SKM-1 (cell line): ENCODE results near the gene CAMKK2.
"Not testable (repeated sequence)": the region's sequence is repeated elsewhere in the genome, so short reads cannot be mapped to it uniquely, and the experiment has no call there.

Experiments used
- DNase-seq: peaks from one replicate; lab custom pipeline; 2025; ENCODE audit not compliant: unreplicated experiment; lab: John Stamatoyannopoulos, UW

Gene CAMKK2

DNA sequence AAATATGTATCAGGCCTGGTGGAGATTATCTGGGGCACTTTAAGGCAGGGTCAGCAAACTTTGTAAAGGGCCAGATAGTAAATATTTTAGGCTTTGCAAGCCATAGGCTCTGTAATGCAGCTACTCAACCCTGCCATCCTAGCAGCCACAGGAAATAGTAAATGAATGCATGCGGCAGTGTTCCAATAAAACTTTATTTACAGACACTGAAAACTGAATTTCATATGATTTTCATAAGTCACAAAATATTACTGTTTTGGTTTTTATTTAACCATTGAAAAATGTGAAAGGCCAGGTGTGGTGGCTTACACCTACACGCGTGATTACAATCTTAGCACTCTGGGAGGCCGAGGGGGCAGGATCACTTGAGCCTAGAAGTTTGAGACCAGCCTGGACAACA is 3.2 kb upstream of the CAMKK2 start:
- no peak for DNase-seq

DNA sequence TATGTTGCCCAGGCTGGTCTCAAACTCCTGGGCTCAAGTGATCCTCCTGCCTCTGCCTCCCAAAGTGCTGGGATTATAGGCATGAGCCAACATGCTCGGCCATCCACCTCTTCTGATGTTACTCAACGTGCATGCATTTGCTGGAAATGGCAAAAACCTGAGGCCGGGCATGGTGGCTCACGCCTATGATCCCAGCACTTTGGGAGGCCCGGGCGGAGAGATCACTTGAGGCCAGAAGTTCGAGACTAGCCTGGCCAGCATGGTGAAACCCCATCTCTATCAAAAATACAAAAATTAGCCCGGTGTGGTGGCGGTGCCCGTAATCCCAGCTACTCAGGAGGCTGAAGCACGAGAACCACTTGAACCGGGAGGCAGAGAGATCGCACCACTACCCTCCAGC is 1.9 kb upstream of the CAMKK2 start:
- DNase-seq = not testable (repeated sequence)

DNA sequence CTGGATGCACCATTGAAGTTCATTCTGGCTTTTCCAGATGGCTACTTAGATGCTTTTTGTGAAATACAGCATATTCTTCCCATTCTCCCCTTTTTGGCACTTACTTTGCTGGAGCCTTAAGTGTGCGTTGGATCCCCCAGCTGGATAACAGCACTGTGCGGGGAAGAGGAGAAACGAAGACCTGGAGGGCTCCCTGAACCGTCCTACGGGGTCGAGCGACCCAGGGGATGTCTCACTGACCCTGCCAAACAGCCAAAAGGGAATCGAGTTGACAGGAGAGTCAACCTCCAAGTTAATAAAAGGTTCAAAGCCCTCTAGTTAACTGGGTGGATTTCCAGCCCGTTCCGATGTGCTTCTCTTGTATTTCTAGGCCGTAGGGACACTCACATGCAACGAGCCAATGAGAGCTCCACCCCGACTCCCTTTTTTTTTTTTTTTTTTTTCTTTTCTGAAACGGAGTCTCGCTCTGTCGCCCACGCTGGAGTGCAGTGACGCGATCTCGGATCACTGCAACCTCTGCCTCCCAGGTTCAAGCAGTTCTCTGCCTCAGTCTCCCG is 1.0 kb upstream of the CAMKK2 start:
- no peak for DNase-seq

DNA sequence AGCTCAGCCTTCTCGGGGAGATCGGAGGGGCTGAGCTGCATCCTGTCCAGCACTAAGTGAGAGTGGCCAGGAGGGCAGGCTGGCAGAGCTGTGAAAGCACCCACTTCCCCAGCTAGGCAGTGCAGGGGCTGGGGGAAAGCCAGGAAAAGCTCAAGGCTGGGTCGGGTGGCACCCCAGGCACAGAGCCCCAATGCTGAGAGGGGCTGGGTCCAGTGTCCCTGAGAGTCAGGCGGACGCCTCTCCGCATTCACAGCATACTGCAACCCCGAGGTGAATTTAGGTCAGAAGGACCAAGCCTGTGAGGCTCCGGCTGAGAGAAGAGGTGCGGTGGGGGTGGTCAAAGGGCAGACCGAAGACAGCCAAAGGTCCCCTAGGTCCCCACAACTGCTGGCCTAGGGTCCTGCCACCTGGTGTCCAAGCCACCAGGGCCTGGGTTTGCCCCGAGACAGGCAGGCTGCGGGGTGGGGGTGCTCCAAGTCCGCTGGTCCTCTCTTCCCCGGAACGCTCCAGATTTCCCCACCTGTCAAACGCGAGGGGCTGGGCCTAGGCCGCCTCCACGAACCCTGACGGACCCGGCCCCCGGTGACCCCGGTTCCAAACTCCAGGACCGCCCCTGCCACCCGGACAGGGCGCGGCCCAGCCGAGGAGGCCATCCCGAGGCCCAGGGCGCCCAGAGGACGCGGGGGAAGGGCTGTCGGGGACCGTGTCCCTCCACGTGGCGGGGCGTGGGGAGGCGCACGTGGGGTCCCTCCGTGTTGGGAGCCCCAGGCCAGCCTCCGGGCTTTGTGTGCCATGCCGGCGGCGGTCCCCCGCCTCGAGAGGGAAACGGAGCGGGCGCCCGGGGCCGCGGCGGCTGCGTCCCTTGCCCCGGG is 527 bp downstream of the CAMKK2 start:
- DNase-seq = no peak

DNA sequence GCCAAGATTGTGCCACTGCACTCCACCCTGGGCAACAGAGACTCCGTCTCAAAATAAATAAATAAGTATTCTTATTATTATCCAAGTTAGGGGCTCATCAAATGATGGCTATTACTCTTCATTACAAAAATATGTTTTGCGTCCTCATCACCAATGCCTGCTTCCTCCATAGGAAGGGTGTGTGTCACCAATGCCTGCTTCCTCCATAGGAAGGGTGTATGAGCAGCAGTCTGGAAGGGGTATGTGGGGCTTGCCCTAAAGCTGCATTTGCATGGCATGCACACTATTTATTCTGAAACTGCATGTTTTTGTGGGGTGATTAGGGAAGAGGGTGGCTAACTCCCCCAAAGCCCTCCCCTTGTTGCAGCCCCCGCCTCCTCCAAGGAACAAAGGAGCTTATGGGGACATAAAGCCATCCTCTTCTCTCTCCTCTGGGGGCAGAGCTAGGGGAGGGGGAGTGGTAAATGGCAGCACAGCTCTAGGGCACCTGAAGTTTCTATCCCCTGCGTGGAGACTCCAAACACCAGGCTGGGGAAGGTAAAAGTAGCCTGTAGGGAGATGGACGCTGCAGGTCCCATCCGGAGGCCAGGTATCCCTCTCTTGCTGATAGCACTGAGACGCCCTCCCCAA is 1.3 kb downstream of the CAMKK2 start:
- DNase-seq = no peak

DNA sequence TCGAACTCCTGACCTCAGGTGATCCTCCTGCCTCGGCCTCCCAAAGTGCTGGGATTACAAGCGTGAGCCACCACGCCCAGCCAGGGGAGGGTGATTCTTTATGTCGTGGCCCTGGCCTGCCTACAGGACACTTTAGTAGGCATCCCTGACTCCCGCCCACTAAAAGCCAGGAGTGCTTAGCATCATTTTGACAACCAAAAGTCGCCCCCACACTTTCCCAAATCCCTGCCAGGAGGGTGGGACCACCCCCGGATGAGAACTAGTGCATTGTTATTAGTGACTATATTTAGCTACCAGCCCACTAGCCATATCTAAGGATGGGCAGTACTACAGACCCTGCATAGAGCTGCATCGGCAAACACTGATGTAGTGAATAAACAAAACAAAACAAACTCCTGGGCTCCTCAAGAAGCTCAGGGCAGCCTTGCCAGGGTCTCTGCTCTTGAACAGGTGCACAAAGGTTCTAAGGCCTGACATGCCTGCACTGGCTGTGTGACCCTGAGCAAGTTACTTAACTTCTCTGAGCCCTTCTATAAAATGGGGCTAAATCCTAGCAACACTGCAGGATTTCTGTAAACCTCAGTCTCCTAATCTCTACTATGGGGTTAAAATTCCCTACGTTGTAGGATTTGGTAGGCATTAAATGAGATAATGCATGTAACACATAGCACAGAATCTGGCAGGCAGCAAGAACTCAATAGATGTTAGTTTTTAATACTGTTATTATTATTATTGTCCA is 2.2 kb downstream of the CAMKK2 start:
- no peak for DNase-seq

DNA sequence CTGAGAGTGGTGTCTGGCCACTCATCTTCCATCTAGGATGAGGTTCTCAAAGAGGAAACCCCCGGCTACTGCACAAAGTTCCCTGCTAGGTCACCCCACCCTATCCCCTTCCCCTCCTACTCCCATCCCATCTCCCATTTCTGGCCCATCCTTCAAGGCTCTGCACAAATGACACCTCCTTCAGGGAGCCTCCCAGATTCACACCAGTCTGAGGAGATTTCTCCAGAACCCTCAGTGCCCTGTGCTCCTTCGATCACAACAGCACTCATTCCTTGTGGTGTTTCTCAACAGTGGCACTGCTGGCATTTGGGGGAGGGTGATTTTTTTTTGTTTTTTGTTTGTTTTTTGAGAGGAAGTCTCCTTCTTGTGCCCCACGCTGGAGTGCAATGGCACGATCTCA is 2.9 kb downstream of the CAMKK2 start:
- DNase-seq = no peak

DNA sequence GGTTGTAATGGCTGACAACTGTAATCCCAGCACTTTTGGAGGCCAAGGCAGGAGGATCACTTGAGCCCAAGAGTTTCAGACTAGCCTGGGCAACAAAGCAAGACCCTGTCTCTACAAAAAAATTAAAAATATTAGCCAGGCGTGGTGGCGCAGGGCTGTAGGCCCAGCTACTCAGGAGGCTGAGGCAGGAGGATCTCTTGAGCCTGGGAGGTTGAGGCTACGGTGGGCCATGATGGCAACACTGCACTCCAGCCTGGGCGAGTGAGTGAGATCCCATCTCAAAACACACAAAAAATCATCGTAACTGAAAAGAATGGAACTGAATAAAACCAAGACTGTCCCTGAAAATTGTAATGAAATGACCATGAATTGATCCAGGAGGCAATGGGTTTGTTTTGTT is 6.1 kb downstream of the CAMKK2 start:
- no peak for DNase-seq

DNA sequence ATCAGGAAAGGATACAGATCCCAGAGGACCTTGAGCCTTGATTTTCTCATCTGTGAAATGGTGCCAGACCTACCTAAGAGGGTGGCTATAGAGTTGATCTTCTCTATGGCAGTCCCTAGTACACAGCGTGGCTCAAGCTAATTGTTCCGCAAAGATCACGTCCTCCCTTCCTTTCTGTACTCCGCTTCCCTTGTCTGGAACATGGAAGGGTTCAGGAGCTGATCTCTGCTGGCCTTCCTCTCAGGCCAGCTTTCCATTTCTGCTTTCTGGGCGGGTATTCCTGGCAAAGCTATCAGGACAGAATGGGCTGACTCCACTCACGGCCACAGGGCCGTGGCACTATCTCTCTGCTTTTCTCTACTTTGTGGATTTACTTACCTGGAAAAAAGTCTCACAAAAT is 6.5 kb downstream of the CAMKK2 start:
- no peak for DNase-seq

DNA sequence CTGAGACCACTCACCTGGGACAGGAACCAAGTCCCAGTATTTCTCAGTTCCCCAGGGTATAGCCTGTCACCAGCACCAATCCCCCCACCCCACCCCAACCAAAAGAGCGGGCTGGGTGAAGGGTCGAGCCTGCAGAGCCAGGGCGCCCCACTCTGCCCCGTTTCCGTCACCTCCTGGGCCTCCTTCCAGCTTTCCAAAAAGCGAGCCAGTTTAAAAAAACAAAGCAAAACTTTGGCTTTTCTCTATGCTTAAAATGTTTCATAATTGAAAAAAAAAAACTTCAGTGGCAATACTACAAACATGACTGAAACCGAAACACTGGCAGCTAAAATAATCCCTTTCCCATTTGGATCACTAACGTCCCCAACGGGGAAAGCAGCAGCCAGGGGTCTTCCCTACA is 7.5 kb downstream of the CAMKK2 start:
- no peak for DNase-seq

DNA sequence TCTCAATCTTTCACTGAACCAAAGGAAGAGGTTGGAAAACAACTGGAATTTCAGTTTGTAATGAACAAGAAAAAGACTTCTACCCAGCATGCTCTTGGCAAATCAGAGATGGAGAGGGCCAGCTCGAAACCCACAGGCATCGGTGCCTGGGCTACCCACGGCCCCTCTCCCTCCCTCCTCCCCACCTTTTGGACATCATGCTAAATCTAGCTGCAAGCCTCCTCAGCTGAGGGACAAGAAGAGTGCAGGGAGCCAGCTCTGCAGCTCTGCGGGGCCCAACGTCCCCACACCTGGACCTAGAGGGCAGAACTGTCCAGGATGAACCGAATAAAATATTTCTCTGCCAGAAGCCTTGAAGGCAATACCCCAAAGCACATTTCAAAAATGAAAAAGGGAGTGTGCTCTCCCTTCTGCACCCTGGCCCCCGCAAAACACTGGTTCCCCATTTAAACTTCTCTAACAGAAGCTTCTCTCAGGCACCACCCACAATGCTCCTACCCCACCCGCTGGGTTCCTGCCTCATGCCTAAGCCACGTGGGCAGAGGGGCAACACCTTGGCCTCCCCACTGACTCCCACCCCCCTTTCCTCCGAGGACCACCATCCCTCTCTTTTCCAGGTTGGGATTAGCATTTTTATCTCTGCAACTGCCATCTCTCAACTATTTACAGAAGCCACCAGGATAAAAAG is 8.2 kb downstream of the CAMKK2 start:
- DNase-seq = no peak

DNA sequence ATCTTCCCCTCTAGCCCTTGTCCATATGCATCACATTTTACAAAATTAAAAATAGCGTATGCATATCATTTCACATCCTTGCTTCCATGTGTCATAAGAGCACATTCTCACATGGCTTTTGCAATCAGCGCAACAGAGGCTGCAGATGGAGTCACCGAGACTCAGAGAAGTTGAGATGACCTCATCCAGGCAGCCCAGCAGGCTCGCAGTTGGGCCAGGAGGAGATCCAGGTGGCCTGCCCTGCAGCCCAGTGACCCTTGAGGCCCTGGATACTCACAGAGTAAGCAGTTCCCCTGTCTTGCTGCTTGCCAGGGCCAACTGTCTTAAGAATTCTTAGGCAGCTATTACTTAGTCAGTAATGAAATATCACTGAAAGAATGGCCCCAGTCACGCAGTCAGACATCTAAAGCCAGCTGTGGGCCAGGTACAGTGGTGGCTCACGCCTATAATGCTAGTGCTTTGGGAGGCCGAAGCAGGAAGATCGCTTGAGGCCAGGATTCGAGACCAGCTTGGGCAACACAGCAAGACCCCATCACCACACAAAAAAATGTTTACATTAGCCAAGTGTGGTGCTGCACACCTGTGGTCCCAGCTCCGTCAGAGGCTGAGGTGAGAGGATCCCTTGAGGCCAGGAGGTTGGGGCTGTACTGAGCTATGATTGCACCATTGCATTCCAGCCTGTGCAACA is 9.1 kb downstream of the CAMKK2 start:
- DNase-seq = no peak

DNA sequence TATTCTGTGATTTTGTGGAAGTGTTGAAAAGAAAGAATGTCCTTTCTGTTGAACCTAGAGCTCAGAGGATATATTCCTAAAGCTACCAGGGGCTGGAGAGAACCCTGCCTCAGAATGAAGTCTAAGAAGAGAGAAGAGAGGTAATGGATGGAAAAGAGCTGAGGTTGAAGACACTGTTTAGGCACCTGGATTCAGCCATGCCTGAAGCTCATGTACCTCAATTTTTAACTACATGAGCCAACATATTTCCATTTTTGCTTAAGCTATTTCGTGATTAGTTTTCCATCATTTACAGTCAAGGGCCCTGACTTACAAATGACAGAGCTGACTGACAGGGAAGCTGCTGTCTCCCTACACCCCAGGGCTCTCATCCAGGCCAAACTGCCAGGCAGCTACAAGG is 10.7 kb downstream of the CAMKK2 start:
- no peak for DNase-seq

DNA sequence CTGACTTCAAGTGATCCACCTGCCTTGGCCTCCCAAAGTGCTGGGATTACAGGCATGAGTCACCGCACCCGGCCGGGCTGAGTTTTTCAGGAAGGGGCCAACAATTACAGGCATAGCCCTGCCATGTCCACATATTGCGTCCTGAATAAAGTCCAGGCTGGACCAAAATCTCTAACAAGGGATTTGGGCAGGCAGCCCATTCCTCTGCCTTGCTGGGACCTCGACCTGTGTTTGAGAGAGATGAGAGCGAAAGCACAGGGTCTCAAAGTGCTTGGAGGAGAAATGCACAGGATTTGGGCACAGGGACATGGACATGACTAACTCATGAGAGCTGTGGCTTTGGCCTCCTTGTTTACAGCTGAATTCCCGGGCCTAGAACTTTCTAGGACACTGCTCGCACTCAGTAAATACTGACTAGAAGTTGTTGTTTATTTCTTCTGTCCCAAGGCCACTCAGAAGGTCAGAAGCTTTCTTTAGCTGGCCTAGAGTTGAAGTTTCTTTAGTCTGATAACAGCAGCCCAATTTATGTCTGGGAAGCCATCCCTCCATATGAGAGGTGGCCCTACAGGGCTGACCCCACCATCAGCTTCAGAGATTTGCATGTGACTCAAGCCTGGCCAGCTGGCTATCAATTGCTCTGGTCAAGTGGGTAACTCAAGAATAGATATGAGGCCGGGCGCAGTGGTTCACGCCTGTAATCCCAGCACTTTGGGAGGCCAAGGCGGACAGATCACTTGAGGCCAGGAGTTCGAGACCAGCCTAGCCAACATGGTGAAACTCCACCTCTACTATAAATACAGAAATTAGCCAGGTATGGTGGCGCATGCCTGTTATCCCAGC is 11.7 kb downstream of the CAMKK2 start:
- no peak for DNase-seq

DNA sequence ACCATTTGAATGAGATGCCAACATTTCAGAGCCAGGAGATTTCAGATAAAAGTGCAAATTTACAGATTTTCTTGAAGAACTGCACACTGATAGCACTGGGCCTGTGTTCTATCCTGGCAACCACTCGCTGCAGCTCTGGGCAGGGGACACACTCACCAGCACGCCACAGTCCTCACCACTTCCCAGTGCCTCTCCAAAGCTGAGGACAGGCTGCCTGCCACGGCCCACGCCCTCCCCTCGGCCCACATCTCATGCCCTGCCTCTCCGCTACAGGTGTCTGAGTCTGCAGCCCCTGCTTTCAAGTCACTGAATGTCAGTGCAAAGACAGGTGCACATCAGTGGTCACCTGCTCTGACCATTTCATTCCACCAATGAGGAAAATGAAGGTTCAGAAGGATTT is 12.7 kb downstream of the CAMKK2 start:
- no peak for DNase-seq

DNA sequence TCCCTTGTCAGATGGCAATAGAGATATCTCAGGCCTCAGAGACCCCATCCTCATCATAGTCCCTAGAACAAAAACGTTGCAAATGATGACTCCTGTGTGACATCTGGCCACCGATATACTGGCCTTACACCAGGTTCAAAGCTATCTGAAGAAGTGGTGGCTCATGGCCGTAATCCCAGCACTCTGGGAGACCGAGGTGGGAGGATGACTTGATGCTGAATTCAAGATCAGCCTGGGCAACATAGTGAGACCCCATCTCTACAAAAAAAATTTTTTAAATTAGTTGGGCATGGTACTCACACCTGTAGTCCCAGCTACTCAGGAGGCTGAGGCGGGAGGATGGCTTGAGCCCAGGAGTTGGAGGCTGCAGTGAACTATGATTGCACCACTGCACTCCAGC is 13.1 kb downstream of the CAMKK2 start:
- DNase-seq = no peak

DNA sequence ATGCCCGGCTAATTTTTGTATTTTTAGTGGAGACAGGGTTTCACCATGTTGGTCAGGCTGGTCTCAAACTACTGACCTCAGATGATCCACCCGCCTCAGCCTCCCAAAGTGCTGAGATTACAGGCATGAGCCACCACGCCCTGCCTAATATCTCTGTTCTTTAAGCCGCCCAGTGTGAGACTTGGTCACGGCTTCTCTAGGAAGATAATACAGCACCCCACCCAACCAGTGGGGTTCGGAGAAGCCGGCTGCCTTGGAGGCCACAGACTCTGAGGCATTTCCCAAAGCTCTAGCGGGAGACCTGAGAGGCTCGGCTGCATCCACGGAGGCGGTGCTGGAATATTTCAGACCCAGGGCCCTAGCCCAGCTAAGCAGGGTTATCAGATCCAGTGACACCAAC is 13.6 kb downstream of the CAMKK2 start:
- DNase-seq = not testable (repeated sequence)

DNA sequence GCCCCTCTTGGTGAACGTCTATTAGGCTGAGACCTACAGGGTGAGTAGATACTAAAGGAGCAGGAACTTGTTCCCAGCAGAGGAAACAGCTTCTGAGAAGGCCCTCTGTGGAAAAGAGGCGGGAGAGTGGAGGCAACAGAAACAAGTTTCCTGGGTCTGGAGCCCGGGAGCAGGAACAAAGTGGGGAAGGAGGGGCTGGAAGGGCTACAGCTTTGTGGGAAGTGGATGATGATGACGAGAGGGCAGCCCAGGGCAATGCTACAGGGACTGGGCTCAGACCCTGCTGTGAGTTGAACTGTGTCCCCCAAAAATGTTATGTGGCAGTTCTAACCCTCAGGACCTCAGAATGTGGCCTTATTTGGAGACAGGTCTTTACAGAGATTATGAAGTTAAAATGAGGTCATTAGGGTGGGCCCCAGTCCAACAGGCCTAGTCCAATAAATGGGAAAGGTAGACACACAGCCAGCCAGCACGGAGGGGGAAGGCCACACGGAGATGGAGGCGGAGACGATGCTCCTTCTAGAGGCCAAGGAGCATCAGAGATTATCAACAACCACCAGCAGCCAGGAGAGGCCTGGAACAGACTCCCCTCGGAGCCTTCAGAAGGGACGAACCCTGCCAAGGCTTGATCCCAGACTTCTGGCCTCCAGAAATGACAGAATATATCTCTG is 14.3 kb downstream of the CAMKK2 start:
- DNase-seq = no peak

DNA sequence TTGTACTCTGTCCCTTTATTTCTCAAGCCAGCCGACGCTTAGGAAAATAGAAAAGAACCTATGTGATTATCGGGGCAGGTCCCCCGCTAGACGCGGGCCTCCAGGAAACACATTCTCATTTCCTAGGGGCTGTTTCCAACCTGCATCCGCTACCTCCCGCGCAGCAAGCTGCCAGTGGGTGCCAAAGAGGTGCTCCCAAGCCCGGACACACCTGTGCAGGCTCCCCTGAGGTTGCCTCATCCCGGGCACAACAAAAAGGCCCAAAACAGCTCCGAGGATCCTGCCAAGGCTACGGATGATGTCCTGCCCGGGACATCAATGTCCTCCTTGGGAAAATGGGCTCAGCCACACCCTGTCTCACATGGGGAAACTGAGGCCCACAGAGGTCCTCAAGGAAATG is 15.4 kb downstream of the CAMKK2 start:
- not testable (repeated sequence) for DNase-seq
